Ovary (tissue), 9 donors: ENCODE data around the gene CHST12. TPM values are rescaled to one million over a fixed set of nuclear protein-coding genes. Genes with fewer than 3 reads are reported as not detected.
"Not testable (repeated sequence)": the region's sequence is repeated elsewhere in the genome, so short reads cannot be mapped to it uniquely, and the experiment has no call there.

Source experiments
- DNase-seq, 5 donors: peaks; one replicate each; pipeline ENCODE4 v3.0.0-alpha.2; 2019 to 2020
- H3K27ac ChIP-seq, 2 donors: fragments of 200-600 bp; one replicate each; pipeline versions ENCODE4 v1.5.1 to v1.8.0; 2019 to 2022
- H3K27me3 ChIP-seq: fragments of 200-600 bp; one replicate; pipeline ENCODE4 v1.8.0; 2022
- H3K36me3 ChIP-seq: fragments of 200-600 bp; sonication (generic); one replicate; pipeline ENCODE4 v1.5.1; 2019
- H3K4me1 ChIP-seq: one replicate; pipeline ENCODE4 v1.8.1; 2013; ENCODE audit warnings: mild to moderate bottlenecking, moderate library complexity; ENCODE audit not compliant: insufficient read depth
- H3K4me3 ChIP-seq: fragments of 200-600 bp; sonication (generic); one replicate; pipeline ENCODE4 v1.5.1; 2017
- H3K9me3 ChIP-seq, 2 donors: fragments of 200-600 bp in 1 of 2; sonication (generic) in 1 of 2; one replicate each; pipeline versions ENCODE4 v1.5.1 to v1.8.1; 2013 to 2019; ENCODE audit warnings: mild to moderate bottlenecking in 1 of 2, moderate library complexity in 1 of 2
- EP300 ChIP-seq: sonication (generic); formaldehyde crosslinking; IDR thresholded peaks from one replicate; pipeline ENCODE4 v1.6.1; 2017; ENCODE audit warnings: antibody characterized with exemption
- POLR2A ChIP-seq: fragments of 450-650 bp; IDR thresholded peaks from one replicate; pipeline ENCODE4 v1.6.1; 2017; ENCODE audit warnings: antibody characterized with exemption, mild to moderate bottlenecking, moderate library complexity
- WGBS, 3 donors: extraction: QIAGEN DNeasy Blood & Tissue Kit in 1 of 3; methylation state at CpG; one replicate each; pipeline versions ENCODE4 v1.1.5 to v1.1.7; 2013 to 2017; 5-methylcytosine and 5-hydroxymethylcytosine counted together
- intact Hi-C, 4 donors: fragments of 100-400 bp; cut with DNase I; formaldehyde crosslinking; loops; one replicate each; pipeline versions ENCODE4 v1.11.0 to v1.15.1; 2022 to 2023
- polyA plus RNA-seq, 2 donors: library from polyadenylated mRNA; stranded (reverse); fragments of 200-250 nt in 1 of 2; fragments of 350-450 nt in 1 of 2; fragmentation: Illumina TruSeq in 1 of 2; extraction: RNeasy Lipid Tissue Mini Kit (QIAGEN cat#74804) in 1 of 2; gene quantifications; one replicate each; pipeline ENCODE4 v1.2.3, GENCODE V29; 2013 to 2014
- total RNA-seq, 7 donors: library from RNA; depleted of rRNA in 2 of 7; stranded (reverse); fragments of >200 nt in 2 of 7; fragmentation: NEBNext Ultra II Directional in 3 of 7; extraction: Animal tissue kit (Norgen Biotek cat#: 25700) in 3 of 7; gene quantifications; one replicate each; pipeline versions ENCODE4 v1.1.0 to v1.2.4, GENCODE V29; 2016 to 2023
- TF ChIP-seq, protein P1 (sequence below), 3 donors: fragments of 450-650 bp in 2 of 3; fragments of 200-600 bp in 1 of 3; IDR thresholded peaks; one replicate each; pipeline versions ENCODE4 v1.5.1 to v1.8.0; 2016 to 2022; ENCODE audit warnings: antibody characterized with exemption in 3 of 3, mild to moderate bottlenecking in 1 of 3
- donor health status: DM: no; HTN: no; CAD: no; lungs with moderate emphysema.
- donor health status: DM: no; HTN: no; CAD: no.
- donor health status: Bipolar disorder and iron deficiency.
- donor health status: DM: yes; HTN: yes; CAD: no.
- donor health status: DM: no; HTN: no; CAD: no.
- donor health status: DM: yes; HTN: yes; CAD: no.

Gene CHST12
- total and polyA plus RNA-seq, 9 donors, result 3.9 to 21.7 (median 12.6) TPM

DNA sequence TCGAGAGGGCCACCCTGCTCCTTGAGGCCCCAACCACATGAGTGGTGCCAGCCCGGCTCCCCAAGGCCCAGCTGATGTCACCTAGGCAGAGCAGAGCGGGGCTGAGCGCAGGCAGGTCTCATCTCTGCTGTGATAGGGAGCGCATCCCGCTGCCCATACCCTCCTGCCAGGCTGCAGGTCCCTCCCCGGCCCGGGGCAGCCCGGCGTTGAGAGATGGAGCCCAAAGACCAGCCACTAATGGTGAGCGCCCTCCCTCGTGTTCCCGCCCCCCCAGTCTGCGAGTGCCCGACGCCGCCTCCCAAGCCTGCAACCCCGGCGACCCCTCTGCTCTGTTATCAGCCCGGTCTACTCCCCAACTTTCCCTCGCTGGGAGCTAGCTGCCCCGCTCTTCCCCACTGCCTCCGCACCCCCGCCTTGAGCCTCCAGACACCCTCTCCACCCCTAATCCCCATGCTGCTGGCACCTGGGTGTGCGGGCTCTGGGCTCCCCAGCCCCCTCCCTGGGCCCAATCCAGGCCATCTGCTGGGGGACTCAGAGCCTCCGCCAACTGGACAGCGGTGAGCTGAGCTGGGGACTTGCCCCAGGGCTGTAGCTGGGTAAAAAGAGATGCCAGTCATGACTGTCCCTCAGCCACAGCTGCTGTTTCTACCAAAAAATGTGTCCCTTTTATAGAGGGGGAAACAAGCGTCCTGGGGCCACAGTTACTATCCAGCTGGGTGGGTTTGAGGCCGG lies 19.7 kb upstream of the CHST12 start:
- no peaks in the 10 kb centered on the region for H3K36me3 ChIP-seq
- intact Hi-C loops, result no loop called here
- no peaks in the 10 kb centered on the region for H3K4me1 ChIP-seq
- TF ChIP-seq, protein P1, sequence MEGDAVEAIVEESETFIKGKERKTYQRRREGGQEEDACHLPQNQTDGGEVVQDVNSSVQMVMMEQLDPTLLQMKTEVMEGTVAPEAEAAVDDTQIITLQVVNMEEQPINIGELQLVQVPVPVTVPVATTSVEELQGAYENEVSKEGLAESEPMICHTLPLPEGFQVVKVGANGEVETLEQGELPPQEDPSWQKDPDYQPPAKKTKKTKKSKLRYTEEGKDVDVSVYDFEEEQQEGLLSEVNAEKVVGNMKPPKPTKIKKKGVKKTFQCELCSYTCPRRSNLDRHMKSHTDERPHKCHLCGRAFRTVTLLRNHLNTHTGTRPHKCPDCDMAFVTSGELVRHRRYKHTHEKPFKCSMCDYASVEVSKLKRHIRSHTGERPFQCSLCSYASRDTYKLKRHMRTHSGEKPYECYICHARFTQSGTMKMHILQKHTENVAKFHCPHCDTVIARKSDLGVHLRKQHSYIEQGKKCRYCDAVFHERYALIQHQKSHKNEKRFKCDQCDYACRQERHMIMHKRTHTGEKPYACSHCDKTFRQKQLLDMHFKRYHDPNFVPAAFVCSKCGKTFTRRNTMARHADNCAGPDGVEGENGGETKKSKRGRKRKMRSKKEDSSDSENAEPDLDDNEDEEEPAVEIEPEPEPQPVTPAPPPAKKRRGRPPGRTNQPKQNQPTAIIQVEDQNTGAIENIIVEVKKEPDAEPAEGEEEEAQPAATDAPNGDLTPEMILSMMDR (IDR thresholded peaks at IDR 0.05), result no peak
- TF ChIP-seq POLR2A (no peak), EP300 (no peak)
- H3K27me3 ChIP-seq, result no peaks in the 10 kb centered on the region
- no peak overlapping the region for H3K4me3 ChIP-seq
- no peak for DNase-seq
- no peaks in the 10 kb centered on the region for H3K9me3 ChIP-seq
- no peak overlapping the region for H3K27ac ChIP-seq
- WGBS, 3 donors, result 66 to 76% (median 68%) methylated on average over 21 to 29 of the region's 29 CpGs

DNA sequence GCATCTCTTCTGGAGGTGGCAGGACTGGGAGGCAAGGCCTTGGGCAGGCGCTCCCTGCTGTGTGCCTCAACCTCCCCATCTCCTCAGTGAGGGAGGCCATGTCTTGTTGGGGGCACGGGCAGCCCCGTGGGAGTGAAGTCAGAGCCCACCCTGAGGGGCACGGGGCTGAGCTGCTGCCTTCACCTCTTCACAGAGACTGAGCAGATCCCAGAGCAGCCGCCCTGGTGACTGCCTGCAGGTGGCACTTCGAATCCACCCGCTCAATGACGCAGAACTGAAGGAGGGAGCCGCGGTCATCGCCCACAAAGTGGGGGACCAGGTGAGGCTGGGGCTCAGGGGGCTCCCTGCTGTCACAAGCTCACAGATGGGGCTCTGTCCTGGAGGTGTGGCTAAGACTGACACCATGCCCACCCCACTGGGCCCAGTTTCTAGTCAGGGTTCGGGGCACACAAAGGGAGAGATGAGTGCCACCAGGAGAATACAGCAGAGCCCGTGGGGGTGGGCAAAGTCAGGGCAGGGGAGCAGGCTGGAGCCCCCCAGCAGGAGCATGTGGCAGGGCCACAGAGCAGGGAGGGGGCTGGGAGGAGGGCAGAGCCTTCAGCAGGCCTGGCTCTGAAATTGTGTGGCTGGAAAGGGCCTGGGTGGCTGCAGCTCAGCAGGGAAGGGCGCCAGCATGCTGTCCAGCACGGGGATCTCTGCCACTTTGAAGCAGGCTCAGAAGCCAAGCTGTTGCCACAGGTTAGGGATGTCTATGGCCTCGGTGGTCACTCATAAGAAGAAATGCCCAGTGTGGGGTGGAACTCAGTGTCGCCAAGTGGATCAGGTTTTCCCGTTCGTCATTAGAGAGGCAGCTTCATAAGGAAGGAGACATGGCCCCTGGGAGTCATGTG lies 18.8 kb upstream of the CHST12 start:
- no peaks in the 10 kb centered on the region for H3K36me3 ChIP-seq
- H3K4me1 ChIP-seq, result no peaks in the 10 kb centered on the region
- 75 to 83% (median 78%) methylated on average over 18 to 19 of the region's 19 CpGs for WGBS, 3 donors
- TF ChIP-seq, protein P1 (IDR thresholded peaks at IDR 0.05), result no peak
- TF ChIP-seq POLR2A (no peak), EP300 (no peak)
- no peaks in the 10 kb centered on the region for H3K9me3 ChIP-seq
- no peak for DNase-seq
- intact Hi-C loops, result no loop called here
- no peak overlapping the region for H3K27ac ChIP-seq
- no peaks in the 10 kb centered on the region for H3K27me3 ChIP-seq
- no peak overlapping the region for H3K4me3 ChIP-seq

GRCh38 chr7:2386122-2386521 lies 17.3 kb upstream of the CHST12 start:
- H3K4me1 ChIP-seq, H3K27me3 ChIP-seq, DNase-seq, intact Hi-C loops, H3K4me3 ChIP-seq, H3K9me3 ChIP-seq, H3K27ac ChIP-seq, H3K36me3 ChIP-seq: not testable (repeated sequence)
- 86 to 90% (median 90%) methylated on average over 9 of the region's 9 CpGs for WGBS, 3 donors

GRCh38 chr7:2386964-2387669 lies 16.3 kb upstream of the CHST12 start:
- Histone ChIP-seq H3K27me3 (no peaks in the 10 kb centered on the region), H3K27ac (no peak overlapping the region), H3K4me3 (no peak overlapping the region), H3K9me3 (no peaks in the 10 kb centered on the region), H3K4me1 (peaks cover 3% of the 10 kb centered on the region), H3K36me3 (no peaks in the 10 kb centered on the region)
- intact Hi-C loops, result no loop called here
- 82 to 89% (median 83%) methylated on average over 17 of the region's 17 CpGs for WGBS, 3 donors
- TF ChIP-seq, protein P1 (IDR thresholded peaks at IDR 0.05), result no peak
- no peak for TF ChIP-seq EP300
- TF ChIP-seq POLR2A, result no peak
- no peak for DNase-seq
